HG03135 (cell line): ENCODE data around the gene NDUFA7.
"Not testable (repeated sequence)": the region's sequence is repeated elsewhere in the genome, so short reads cannot be mapped to it uniquely, and the experiment has no call there.

Experiments
- ATAC-seq: cut with Tn5 transposase; IDR thresholded peaks from one replicate; pipeline ENCODE4 v1.9.1; 2021; ENCODE audit warnings: mild to moderate bottlenecking, moderate library complexity; ENCODE audit not compliant: unreplicated experiment

Gene NDUFA7

DNA sequence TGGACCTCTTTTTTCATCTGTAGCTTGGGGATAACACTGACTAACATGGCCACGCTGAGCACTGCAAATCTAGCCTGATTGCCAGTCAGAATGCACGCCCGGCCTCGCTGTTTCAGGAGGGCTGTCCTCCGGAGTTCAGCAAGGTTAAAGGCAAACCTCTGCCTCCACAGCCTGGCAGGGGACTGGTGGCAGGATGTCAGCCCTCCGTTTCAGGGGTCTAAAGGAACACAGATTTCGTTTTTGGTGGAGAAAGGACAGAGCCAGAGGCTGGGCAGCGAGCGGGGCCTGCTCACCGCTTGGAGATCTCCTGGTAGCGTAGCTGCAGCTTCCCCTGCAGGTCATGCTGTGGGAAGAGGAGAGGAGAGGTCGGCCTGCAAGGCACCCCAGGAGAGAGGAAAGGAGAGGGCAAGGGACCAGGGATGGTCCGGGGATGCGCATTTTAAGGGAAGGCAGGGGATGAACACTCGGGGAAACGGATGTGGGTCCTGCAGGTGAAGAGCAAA is 560 bp downstream of the NDUFA7 start:
- peak; percentile 12 for ATAC-seq

DNA sequence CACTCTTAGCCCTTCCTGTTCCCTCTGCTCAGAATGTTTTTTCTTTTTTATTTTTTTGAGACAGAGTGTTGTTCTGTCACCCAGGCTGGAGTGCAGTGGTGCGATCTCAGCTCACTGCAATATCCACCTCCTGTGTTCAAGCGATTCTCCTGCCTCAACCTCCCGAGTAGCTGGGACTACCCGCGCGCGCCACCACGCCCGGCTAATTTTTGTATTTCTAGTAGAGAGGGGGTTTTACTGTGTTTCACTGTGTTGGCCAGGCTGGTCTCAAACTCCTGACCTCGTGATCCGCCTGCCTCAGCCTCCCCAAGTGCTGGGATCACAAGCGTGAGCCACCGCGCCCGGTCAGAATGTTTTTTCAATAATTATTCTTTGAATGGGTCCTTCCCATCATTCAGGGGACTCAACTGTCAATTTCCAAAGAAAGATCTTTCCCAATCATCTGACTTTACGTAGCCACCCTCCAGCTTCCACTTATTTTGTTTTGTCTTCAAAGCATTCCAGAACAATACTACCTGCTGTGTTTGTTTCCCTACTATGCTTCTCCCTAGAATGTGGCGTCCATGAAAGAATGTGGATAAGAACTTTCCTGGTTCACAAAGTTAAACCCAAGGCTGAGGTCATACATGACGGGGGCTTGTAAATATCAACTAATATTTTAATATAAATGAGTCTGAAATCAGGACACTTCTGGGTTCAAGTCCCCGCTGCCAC is 1.2 kb downstream of the NDUFA7 start:
- no peak for ATAC-seq

- ATAC-seq, result not testable (repeated sequence)
These were observed 2.3 kb downstream of the NDUFA7 start for GRCh38 chr19:8318835-8319234.

GRCh38 chr19:8316351-8317125 is 4.6 kb downstream of the NDUFA7 start:
- no peak for ATAC-seq

DNA sequence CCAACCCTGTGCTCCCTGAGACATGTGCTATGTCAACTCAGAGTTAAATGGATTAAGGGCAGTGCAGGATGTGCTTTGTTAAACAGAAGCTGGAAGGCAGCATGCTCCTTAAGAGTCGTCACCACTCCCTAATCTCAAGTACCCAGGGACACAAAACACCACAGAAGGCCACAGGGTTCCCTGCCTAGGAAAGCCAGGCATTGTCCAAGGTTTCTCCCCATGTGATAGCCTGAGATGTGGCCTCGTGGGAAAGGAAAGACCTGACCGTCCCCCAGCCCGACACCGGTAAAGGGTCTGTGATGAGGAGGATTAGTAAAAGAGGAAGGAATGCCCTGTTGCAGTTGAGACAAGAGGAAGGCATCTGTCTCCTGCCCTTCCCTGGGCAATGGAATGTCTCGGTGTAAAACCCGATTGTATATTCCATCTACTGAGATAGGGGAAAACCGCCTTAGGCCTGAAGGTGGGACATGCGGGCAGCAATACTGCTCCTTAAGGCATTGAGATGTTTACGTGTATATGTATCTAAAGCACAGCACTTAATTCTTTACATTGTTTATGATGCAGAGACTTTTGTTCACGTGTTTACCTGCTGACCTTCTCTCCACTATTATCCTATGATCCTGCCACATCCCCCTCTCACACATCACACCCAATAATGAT is 6.1 kb downstream of the NDUFA7 start:
- not testable (repeated sequence) for ATAC-seq

DNA sequence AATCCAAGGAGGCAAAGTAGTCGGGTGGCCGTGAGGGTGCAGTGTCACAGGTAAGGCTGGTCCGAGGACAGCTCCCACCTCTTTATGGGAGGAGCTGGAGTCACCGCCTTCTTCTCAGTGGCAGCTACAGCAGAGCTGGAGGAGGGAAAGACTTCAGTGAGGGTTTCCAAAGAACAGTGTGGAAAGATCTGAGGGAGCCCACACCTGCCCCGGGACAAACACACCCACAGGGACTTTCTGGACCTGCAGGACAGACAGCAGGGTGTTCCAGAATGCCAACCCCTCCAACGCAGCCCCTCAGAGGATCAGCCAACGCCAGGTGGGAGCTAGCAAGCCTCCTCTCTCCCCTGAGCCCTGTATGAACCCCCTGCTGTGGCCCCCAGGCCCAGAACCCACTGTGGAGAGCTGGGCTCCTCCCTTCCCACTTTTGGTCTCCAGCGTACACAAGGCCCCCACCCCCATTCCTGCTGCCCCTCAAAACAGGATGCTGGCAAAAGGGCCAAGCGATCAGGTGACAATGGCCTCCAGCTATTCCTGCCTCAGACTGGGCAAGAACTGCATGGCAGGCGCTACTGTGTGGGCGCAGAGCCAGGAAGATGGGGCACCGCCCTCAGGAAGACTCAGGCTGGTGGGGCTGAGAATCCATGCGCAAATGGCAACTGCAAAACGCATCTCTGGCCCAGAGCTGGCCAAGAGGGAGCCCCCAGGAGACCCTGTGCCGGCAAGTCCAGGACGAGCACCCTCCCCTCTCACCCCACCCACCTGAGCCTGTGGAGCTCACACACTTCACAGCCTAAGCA is 9.5 kb downstream of the NDUFA7 start:
- ATAC-seq, result no peak

- ATAC-seq, result no peak
These were observed 10.7 kb downstream of the NDUFA7 start for GRCh38 chr19:8310342-8311055.

- ATAC-seq, result no peak
These were observed 12.3 kb downstream of the NDUFA7 start for GRCh38 chr19:8308891-8309291.

DNA sequence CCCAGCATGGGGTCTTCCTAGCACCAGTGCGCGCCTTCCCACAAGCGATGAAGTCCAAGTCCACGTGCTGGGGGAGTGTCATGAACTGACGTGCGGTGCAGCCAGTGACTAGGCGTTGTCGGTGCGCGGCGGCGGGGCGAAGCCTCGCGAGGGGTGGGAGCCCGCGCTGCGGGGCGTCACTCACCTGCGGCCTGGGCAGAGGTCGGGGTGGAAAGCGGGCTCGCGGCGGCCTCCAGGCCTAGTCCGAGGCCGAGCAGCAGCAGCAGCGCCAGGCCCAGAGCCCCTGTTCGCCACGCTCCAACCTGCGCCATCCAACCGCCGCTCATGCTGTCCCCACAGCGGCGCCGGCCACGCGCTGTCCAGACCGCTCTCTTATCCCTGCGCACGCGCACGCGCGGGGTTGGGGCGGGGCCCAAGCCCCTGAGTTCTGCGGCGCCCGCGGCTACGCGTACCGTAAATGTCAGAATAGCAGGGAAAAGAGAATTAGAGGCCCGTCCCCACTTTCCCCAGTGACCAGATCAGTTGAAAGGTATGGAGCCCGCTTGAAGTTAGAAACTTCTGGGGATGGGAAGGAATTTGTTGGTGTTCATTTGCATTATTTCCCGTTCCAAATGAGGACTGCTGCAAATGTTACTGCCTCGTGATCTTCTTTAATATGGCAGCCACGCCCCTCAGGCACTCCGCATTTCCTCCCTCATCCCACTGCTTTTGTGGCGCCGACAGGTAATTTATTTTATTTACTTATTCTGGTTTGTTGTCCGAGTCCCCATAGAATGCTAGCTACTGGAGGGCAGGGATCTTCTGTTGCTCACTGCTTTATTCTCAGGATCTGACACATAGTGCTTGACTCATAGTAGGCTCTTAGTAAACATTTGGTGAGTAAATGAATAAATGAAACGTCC is 13.0 kb downstream of the NDUFA7 start, which contains the start of gene CD320:
Gene CD320 (minus strand): TSS at position 394 of the 902 bp plus-strand sequence. CDS start 68 bp downstream, at position 326.
- peak; percentile 71 for ATAC-seq

GRCh38 chr19:8307400-8307964 is 13.7 kb downstream of the NDUFA7 start:
- no peak for ATAC-seq

DNA sequence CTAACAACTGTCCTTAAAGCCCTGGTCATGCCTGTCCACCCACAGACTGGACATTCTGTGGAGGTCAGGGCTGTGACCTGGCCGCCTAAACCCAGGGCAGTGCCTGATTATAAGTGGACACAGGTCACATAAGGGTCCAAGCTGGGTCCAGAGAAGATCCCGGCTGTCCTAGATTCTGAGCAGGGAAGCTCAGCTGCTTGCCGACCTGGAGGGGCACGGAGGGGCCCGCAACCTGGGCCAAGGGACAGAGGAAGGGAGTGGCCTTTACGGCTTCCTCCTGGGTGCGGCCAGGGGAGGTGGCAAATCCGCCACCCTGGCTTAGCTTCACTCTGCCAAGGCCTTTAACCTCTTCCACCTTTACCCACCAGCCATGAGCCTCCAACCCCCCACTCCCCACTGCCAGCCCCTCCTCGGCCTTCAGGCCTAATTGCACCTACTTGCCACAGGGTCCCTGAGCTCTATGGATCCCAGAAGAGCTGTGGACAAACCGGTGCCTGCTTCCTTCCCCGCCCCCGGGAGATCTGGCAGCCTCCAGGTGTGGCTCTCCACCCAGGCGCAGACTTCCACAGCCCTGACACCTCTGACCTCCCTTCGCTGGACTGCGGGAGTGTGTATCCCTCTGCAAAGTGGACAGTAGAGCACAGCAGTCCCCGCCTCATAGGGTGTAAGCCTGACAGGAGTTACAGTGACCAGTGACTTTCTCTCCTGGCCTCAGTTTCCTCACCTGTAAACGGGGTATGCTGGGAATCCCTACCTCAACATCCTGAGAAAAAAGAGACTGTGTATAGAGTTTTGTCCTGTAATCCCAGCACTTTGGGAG is 14.7 kb downstream of the NDUFA7 start:
- no peak for ATAC-seq

GRCh38 chr19:8305798-8306197 is 15.4 kb downstream of the NDUFA7 start:
- ATAC-seq, result no peak

DNA sequence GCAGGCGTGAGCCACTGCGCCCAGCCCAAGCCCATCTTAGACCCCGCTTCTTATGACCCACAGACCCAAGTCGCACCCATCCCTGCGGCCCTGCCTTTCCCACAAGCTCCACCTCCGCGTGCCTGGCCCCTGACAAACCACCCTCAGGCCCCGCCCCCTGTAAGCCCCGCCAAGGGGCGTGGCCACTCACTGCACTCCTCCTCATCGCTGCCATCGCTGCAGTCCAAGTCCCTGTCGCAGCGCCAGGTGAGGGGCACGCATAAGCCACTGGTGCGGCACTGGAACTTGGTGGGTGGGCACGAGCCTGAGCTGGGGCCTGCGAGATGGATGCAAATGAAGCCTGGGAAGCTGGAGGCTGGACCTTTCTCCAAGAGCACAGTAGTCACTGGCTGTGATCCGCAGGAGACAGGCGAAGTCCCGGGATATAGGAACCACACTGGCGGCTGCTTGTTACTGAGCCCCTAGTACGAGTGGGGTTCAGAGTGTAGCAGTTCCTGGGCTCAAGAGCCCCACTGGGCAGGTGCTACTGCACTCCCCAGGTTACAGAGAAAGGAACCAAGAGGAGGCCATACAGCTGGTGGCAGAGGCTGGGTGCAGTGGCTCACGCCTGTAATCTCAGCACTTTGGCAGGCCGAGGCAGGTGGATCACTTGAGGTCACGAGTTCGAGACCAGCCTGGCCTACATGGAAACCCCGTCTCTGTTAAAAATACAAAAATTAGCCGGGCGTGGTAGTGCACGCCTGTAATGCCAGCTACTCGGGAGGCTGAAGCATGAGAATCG is 16.1 kb downstream of the NDUFA7 start:
- no peak for ATAC-seq

DNA sequence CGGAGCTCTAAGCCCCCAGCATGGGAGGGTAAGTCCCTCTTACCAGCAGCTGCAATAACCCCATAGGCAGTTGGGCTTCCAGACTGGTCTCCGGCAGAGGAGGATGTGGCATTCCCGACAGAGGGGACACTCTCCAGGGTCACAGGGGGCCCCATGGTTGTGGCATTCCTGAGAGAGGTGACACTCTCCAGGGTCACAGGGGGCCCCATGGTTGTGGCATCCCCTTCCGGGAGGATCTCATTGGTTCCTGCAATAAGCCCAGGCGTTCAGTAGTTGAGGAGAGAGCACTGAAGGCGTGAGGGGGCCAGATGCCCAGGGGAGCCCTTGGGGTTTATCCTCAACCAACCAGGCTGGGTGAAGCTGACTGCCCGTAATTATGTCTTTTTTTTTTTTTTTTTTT is 18.4 kb downstream of the NDUFA7 start:
- ATAC-seq, result no peak

DNA sequence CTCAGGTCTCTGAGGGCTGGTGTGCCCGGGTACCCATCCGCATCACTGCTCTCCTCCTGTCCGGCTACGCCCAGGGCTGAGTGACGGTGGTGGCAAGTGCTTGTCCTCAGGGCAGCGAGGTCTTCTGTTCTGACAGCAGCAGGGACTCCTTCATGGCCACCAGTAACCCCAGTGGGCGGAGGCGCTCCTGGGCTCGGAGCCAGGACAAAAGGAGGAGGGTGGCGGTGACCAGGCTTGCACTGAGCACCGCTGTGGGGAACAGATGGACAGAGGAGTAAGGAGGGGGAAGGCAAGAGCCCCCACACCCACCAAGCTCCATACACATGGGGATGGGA is 18.9 kb downstream of the NDUFA7 start:
- no peak for ATAC-seq

GRCh38 chr19:8291337-8291736 is 29.8 kb downstream of the NDUFA7 start:
- not testable (repeated sequence) for ATAC-seq

DNA sequence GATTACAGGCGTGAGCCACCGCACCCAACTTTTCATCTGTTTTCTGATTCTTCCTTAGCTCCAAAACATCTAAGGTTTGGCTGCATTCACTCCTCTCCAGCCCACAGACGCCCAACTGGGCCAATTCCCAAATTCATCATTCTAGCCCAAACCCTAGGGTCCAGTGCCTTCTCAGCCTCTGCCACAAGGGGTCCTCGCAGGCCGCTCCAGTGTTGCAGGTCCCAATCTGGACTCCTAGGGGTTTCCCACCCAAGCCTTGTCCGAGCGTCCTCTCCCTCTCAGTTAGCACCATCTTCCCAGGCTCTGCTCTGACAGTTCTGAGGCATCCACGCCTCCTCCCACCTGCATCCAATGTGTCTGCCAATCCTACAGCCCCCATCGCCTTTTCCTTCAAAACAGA is 44.7 kb downstream of the NDUFA7 start:
- not testable (repeated sequence) for ATAC-seq
